ENCODE data around the gene SCNN1A. TPM values are rescaled to one million over a fixed set of nuclear protein-coding genes. Genes with fewer than 3 reads are reported as not detected.
"Not testable (repeated sequence)": the region's sequence is repeated elsewhere in the genome, so short reads cannot be mapped to it uniquely, and the experiment has no call there.

Gene SCNN1A
- total RNA-seq, 1 donor: 0.36 TPM

DNA sequence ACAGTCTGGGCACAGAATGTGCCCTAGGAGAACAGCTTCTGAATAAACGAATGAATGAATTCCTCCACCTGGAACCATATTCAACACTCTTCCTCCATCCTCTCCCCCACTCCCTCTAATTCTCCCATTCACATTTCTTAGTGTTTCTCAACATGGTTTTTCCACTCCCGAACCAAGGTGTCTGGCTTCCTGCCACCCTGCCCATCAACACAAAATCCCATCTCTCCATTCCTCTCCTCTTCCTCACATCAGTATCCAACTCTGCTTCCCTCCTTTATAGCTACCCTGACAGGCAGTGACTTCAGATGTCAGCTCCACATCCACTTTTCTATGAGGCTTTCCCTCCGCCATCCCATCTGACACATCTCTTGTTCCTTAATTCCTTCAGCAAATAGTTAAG is 36.4 kb downstream of the SCNN1A start:
- Histone ChIP-seq H3K4me1 (ENCODE audit: insufficient read depth, low read length) (peaks cover 78% of the 10 kb centered on the region), H3K79me2 (ENCODE audit: insufficient read depth, low read length) (peaks cover 84% of the 10 kb centered on the region), H3K4me3 (ENCODE audit: insufficient read depth, low read length) (peak overlapping the region; percentile 94), H2AFZ (ENCODE audit: low read length) (no peak overlapping the region), H3K4me2 (ENCODE audit: insufficient read depth, low read length) (peak overlapping the region; percentile 96), H3K27ac (ENCODE audit: low read depth, low read length) (peak overlapping the region; percentile 99), H3K9me3 (ENCODE audit: low read depth, low read length) (no peaks in the 10 kb centered on the region), H3K27me3 (ENCODE audit: insufficient read depth, low read length) (no peaks in the 10 kb centered on the region), H4K20me1 (ENCODE audit: insufficient read depth, low read length) (peaks cover 64% of the 10 kb centered on the region), H3K36me3 (ENCODE audit: insufficient read depth, low read length) (peaks cover 20% of the 10 kb centered on the region)
- TF ChIP-seq, protein P1, sequence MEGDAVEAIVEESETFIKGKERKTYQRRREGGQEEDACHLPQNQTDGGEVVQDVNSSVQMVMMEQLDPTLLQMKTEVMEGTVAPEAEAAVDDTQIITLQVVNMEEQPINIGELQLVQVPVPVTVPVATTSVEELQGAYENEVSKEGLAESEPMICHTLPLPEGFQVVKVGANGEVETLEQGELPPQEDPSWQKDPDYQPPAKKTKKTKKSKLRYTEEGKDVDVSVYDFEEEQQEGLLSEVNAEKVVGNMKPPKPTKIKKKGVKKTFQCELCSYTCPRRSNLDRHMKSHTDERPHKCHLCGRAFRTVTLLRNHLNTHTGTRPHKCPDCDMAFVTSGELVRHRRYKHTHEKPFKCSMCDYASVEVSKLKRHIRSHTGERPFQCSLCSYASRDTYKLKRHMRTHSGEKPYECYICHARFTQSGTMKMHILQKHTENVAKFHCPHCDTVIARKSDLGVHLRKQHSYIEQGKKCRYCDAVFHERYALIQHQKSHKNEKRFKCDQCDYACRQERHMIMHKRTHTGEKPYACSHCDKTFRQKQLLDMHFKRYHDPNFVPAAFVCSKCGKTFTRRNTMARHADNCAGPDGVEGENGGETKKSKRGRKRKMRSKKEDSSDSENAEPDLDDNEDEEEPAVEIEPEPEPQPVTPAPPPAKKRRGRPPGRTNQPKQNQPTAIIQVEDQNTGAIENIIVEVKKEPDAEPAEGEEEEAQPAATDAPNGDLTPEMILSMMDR (IDR thresholded peaks at IDR 0.05; ENCODE audit: extremely low read depth, low read depth, low read length): no peak
- peak; percentile 8 for DNase-seq (ENCODE audit: insufficient read length, low spot score, missing footprints)

DNA sequence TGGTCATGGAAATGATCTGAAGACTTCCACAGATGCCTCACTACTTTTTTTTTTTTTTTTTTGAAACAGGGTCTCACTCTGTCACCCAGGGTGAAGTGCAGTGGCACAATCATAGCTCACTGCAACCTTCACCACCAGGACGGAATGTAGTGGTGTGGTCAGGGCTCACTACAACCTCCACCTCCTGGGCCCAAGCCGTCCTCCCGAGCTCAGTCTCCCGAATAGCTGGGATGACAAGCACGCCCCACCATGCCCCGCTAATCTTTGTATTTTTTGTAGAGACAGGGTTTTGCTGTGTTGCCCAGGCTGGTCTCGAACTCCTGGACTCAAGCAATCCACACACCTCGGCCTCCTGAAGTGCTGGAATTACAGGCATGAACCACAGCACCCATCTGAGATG is 36.8 kb downstream of the SCNN1A start:
- H3K9me3 ChIP-seq (ENCODE audit: low read depth, low read length); DNase-seq (ENCODE audit: insufficient read length, low spot score, missing footprints); H3K27me3 ChIP-seq (ENCODE audit: insufficient read depth, low read length); H2AFZ ChIP-seq (ENCODE audit: low read length): not testable (repeated sequence)
- peaks cover 79% of the 10 kb centered on the region for H3K4me1 ChIP-seq (ENCODE audit: insufficient read depth, low read length)
- peak overlapping the region; percentile 99 for H3K27ac ChIP-seq (ENCODE audit: low read depth, low read length)
- peaks cover 68% of the 10 kb centered on the region for H4K20me1 ChIP-seq (ENCODE audit: insufficient read depth, low read length)
- H3K4me2 ChIP-seq (ENCODE audit: insufficient read depth, low read length): peak overlapping the region; percentile 96
- H3K4me3 ChIP-seq (ENCODE audit: insufficient read depth, low read length): peak overlapping the region; percentile 94
- peaks cover 24% of the 10 kb centered on the region for H3K36me3 ChIP-seq (ENCODE audit: insufficient read depth, low read length)
- peaks cover 88% of the 10 kb centered on the region for H3K79me2 ChIP-seq (ENCODE audit: insufficient read depth, low read length)

DNA sequence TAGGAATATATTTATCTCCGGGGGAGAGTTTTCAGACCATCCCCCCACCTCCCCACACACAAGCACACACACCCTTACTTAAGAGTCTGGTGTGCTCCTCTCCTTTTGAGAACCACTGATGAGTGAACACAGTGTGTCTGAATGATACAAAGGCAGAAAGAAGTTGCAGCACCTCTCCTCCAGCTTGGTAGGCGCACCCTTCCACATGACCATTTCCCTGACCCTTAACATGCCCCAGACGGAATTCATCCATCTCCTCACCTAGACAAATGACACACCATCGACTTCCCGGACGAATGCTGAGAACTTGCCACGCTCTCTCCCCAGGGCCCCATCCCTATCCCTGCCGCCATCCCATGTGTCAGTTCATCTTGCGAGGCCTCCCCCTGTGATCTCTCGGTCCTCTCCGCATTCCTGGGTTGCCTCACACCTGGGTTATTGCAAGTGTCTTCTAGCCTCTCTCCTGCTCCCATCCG is 37.4 kb downstream of the SCNN1A start:
- Histone ChIP-seq H3K4me3 (ENCODE audit: insufficient read depth, low read length) (peak overlapping the region; percentile 94), H3K36me3 (ENCODE audit: insufficient read depth, low read length) (peaks cover 29% of the 10 kb centered on the region), H3K79me2 (ENCODE audit: insufficient read depth, low read length) (peaks cover 93% of the 10 kb centered on the region), H2AFZ (ENCODE audit: low read length) (no peak overlapping the region), H3K27ac (ENCODE audit: low read depth, low read length) (peak overlapping the region; percentile 99), H3K4me2 (ENCODE audit: insufficient read depth, low read length) (peak overlapping the region; percentile 96), H4K20me1 (ENCODE audit: insufficient read depth, low read length) (peaks cover 73% of the 10 kb centered on the region), H3K9me3 (ENCODE audit: low read depth, low read length) (no peaks in the 10 kb centered on the region), H3K27me3 (ENCODE audit: insufficient read depth, low read length) (no peaks in the 10 kb centered on the region), H3K4me1 (ENCODE audit: insufficient read depth, low read length) (peaks cover 80% of the 10 kb centered on the region)
- DNase-seq (ENCODE audit: insufficient read length, low spot score, missing footprints): peak; percentile 82
- TF ChIP-seq, protein P1 (IDR thresholded peaks at IDR 0.05; ENCODE audit: extremely low read depth, low read depth, low read length): no peak

DNA sequence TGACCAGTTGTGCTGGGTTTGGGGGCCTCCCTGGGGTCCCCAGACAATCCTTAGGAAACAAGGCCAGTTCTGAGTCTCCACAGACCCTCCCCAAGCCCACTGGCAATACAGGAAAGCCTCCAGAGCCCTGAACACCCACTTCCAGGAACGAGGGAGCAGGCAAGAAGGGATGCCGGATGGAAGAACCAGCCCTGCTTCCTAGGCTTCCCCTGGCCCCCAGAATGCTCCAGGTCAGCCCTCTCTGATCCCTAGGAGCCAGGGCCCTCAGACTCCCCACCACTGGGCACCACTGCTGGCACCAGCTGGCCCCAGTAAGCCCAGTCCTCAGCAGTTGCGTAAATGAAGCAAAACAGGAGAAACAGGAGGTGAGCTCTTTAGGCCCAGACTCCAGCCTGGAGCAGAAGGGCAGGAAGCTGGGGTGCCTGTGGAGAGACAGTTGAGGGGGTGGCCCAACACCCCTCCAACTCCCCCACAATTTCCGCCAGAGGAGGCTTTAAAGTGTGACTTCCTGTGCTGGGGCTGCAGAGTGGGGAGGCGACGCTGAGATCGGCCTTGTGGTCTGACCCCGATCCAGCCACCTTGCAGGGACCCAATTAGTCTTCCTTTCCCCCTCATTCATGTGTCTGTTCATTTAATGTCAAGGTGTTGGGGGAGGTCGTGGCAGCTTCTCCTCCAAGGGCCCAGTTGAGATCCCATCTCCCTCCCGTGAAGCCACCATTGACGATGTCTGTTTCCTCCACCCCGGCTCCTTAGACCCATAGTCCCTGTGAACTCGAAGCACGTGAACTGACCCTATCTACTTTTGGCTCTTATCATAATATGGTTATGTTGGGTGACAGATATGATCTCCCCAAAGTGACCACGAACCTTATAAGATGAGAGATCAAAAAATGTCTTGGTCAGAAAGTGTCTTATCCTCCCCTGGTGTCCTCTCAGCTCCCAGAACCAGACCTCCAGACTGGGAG is 38.2 kb downstream of the SCNN1A start:
- DNase-seq (ENCODE audit: insufficient read length, low spot score, missing footprints): peak; percentile 29
- H3K27me3 ChIP-seq (ENCODE audit: insufficient read depth, low read length): no peaks in the 10 kb centered on the region
- no peaks in the 10 kb centered on the region for H3K9me3 ChIP-seq (ENCODE audit: low read depth, low read length)
- H4K20me1 ChIP-seq (ENCODE audit: insufficient read depth, low read length): peaks cover 80% of the 10 kb centered on the region
- TF ChIP-seq, protein P1 (IDR thresholded peaks at IDR 0.05; ENCODE audit: extremely low read depth, low read depth, low read length): no peak
- no peak overlapping the region for H2AFZ ChIP-seq (ENCODE audit: low read length)
- H3K4me2 ChIP-seq (ENCODE audit: insufficient read depth, low read length): peak overlapping the region; percentile 96
- peak overlapping the region; percentile 94 for H3K4me3 ChIP-seq (ENCODE audit: insufficient read depth, low read length)
- H3K36me3 ChIP-seq (ENCODE audit: insufficient read depth, low read length): peaks cover 38% of the 10 kb centered on the region
- peaks cover 81% of the 10 kb centered on the region for H3K4me1 ChIP-seq (ENCODE audit: insufficient read depth, low read length)
- peaks cover 93% of the 10 kb centered on the region for H3K79me2 ChIP-seq (ENCODE audit: insufficient read depth, low read length)
- peak overlapping the region; percentile 99 for H3K27ac ChIP-seq (ENCODE audit: low read depth, low read length)

Measured in osteoblast (primary cell).